ENCODE measurements around the gene RPA1.

- TF ChIP-seq CTCF (IDR thresholded peaks at IDR 0.05) (no peak), POLR2A (IDR thresholded peaks at IDR 0.05) (no peak), EP300 (IDR thresholded peaks at IDR 0.05) (no peak)
Measured at GRCh38 chr17:1934901-1935300, 105.1 kb downstream of the RPA1 start.
